Myometrial cell (primary cell): ENCODE measurements around the gene MSH2. TPM values are rescaled to one million over a fixed set of nuclear protein-coding genes. Genes with fewer than 3 reads are reported as not detected.

ENCODE experiments used
- total RNA-seq: library from RNA; depleted of rRNA; stranded (reverse); fragments of >200 nt; gene quantifications from 2 replicates; pipeline ENCODE4 v1.2.3, GENCODE V29; 2015

Gene MSH2
- 22.8 and 23.0 TPM in 2 replicates for total RNA-seq

GRCh38 chr2:47402805-47403608 is at the start of gene MSH2:
MSH2 (plus strand) TSS chr2:47403156; CDS start chr2:47403192, 36 bp downstream.

Other genes starting within 250 kb of the MSH2 start
- gene STPG4, start 247.8 kb upstream of the MSH2 start, total RNA-seq, result 1.2 TPM in 1 of 2 replicates, not detected in the other
- 718 and 811 TPM in 2 replicates for gene CALM2, start 226.6 kb upstream of the MSH2 start, total RNA-seq
- 1.7 TPM in 1 of 2 replicates, not detected in the other for gene EPCAM, start 33.8 kb upstream of the MSH2 start, total RNA-seq
- gene KCNK12, start 167.8 kb downstream of the MSH2 start, total RNA-seq, result 0.18 TPM in 1 of 2 replicates, not detected in the other